ENCODE results near the gene CCDC92.

The CCDC92 gene, protein sequence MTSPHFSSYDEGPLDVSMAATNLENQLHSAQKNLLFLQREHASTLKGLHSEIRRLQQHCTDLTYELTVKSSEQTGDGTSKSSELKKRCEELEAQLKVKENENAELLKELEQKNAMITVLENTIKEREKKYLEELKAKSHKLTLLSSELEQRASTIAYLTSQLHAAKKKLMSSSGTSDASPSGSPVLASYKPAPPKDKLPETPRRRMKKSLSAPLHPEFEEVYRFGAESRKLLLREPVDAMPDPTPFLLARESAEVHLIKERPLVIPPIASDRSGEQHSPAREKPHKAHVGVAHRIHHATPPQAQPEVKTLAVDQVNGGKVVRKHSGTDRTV
- total RNA-seq = 18.1 to 25.4 (median 20.0) reads per million in 4 donors

DNA sequence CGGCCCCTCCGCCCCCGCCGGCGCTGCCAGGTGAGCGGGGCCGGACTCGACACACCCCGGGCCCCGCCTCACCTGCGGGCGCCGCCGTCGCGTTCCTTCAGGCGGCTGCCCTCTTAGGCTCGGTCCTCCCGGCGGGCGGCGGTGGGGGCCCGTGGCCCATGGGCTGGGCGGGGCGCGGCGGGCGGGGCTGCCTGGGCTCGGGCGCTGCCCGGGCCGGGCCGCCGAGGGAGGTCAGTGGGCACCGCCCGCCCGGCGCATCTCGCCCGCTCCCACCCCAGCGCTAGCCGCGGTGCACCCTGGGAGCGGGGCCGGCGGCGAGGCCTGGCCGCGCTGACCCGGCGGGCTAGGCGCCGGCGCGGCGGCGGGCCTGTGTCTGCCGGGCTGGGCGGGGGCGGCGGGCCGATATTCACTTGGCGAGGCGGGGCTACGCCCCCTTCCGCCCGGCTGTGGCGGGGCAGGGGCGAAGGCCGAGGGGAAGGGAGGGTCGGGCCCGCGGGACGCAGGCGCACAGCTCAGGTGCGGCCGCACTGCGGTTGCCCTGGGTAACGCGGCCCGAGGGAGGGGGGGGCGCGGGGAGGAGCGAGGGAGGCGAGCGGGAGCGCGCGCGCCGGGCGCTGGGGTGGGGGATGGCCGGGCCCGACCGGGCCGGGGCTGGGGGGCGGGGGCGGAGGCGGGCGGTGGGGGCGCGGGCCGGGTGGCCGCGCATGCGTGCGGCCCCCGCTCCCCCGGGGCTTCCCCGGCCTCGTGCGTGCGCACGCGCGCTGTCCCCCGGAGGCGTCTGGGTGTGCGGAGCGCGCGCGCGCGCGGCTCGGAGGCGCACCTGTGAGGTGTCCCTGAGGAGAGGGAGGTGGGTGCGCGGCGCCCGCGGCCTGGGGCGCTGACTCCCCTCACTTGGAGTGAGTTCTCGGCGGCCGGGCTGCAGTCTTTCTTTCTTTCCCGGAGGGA, at the start of gene CCDC92, which contains the start of gene ZNF664:
CCDC92 (minus strand) TSS at position 375 of the 945 bp plus-strand sequence. CDS start 28,526 bp downstream, outside the sequence.
ZNF664 (plus strand) TSS at position 759 of the 945 bp plus-strand sequence. CDS start 38,930 bp downstream, outside the sequence.
- peak; percentile 89 to 96 (median 92) for DNase-seq

DNA sequence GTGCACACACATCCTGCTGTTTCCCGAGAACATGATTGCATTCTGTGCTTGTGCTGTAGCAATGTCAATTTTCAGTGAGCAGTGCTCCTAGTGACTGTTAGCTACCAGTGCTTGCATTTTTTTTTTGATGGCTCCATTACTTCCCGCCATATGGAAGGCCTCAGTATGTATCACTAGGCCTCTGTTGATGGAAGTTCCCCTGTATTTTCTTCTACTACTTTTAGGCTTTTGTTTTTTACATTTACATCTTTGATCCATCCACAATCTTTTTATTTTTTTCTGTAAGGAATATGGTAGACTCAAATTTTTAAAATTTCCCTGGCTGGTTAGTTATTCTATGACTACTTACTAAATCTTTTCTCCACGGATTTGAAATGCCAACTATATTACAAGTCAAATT, 49.5 kb upstream of the CCDC92 start:
- no peak for DNase-seq

DNA sequence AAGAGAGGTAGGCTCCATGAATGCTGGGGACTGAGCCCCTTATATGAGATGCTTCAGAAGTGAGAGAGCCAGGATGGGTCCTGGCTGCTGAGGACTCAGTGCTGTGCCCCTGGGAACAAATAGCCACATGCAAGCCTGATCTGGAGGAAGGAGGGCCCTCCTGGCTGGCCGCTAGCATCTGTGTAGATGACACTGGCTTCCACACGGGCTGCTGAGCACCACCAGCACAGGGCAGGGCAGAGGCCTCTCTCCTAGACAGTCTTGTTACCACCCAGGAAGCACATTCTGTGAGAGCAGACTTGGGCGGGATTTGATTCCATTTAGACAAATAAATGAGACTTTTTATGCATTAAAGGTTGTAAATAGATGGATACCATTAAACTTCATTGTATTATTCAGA, 48.4 kb upstream of the CCDC92 start:
- no peak for DNase-seq

DNA sequence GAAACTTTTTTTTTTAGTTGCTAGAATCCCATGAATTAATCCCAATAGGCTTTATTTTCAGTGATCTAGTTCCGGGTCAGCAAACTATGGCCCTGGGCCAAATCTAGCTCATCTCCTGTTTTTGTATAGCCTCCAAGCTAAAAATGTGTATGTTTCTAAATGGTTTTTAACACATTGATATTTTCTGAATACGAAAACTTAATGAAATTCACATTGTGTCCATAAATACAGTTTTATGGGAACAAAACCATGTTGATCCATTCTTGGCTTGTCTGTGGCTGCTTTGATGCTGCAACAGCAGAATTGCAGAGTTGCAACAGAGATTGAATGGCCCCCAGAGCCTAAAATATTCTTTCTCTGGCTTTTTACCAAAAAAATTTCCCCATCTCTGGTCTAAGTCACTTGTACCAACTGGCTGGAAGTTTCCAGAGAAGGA, 47.9 kb upstream of the CCDC92 start:
- DNase-seq = no peak

DNA sequence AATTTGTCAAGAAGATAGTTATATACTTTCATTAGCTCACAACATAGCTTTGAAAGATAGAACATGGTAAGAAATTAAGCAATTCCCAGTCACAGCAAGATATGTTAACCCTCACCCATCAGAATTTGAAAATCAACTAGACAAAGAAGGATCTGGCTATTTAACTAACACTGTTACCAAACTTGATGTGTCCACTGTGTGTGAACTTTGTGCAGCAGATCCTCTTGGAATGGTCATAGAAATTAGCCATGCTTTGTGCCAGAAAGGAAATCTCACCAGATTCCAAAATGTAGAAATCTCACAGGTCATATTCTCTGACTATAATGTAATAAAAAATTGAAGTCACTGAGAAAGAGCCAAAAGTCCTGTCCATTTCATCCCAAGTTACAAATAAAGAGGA, 46.5 kb upstream of the CCDC92 start:
- DNase-seq = no peak

DNA sequence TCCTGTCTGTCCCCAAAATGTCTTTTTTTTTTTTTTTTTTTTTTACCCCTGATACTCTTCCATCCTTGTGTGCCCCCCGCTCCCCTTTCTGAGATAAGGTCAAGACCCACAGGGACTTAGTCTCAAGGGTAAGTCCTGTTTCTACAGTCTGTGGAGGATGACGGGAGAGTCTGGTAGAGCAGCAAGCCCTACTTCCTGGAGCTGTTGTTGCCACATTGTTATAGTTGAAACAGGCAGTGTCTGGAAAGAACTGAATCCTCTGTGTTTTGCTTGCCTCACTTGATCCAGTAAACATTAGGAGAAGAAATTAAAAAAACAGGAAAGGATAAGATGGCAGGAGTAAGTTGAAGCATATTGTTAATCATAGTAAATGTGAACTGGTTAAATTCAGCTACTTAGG, 45.9 kb upstream of the CCDC92 start:
- DNase-seq = no peak

DNA sequence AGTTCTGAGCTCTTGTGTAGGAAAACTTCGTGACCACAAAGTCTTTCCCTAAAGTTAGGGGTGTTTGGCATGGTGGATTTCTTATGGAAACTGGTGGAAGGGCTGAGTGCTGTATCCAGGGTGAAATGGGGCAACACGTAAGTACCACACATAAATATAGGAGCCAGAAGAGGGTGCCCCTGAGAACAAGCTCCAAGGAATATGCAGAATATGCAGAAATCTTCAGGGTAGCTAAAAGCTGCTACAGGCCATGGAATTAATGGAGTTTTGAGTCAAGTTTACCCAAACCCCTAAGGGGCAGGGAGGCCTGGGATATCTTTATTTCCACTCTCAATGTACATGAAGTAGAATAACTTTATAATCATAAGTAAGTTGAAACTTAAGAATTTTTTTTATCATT, 44.4 kb upstream of the CCDC92 start:
- no peak for DNase-seq

DNA sequence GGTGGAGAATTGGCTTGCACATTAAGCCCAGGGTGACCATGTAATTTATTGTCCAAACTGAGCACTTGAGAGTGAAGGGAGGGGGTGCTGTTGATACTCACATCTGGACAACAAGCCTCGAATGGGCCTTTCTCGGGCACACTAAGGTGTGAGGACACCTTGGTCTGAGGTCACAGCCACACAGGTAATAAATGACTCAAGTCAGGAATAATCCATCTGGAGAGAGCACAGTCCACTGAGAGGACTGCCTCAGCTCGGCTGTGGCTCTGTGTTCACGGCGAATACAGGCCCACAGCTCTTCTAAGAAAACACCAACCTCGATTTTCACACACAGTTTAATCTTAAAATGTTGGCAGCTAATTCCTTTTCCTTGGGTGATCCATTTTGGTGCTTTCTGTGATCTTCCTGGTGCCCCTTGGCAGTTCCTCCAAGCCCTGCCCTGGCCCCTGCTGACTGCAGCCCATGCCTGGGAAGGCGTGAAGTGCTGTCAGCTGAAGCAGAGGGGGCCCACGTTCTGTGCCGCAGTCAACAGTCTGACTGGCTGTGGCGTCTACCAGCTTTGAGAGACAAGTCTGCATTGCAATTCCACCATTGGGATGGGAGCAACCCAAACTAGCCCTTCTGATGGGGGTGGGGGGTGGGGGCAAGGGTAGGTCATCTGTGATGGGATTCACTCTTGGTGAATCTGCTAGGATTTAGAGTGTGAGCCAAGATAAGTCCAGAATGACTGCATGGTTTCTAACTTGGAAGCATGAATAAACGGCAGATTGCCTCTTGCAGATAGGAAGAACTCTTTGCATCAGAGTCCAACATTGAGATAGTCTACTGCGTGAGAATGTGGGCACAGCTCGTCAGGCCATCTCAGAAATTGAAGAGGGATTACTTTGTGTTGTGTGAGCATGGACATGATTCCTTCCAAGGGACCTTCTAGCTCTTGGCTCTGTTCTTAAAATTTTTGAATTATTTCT, 43.1 kb upstream of the CCDC92 start:
- DNase-seq = no peak

DNA sequence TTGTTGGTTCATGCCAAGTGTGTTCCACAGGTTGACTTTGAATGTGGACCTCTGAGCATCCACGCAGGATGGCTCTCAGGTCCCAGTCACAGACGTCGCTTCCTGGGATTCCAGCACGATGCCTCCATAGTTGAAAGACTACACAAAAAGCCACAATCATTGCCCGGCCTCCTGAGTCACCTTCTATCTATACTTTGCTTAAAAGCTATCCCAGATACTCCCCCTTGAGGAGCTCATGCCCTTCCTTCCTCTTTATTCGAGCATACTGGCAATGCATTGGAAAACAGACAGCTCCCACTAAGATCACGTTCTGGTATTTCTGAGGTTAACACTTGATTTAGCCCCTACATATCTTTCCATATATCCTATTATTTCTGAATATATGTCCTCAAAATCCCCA, 40.4 kb upstream of the CCDC92 start:
- DNase-seq = no peak

DNA sequence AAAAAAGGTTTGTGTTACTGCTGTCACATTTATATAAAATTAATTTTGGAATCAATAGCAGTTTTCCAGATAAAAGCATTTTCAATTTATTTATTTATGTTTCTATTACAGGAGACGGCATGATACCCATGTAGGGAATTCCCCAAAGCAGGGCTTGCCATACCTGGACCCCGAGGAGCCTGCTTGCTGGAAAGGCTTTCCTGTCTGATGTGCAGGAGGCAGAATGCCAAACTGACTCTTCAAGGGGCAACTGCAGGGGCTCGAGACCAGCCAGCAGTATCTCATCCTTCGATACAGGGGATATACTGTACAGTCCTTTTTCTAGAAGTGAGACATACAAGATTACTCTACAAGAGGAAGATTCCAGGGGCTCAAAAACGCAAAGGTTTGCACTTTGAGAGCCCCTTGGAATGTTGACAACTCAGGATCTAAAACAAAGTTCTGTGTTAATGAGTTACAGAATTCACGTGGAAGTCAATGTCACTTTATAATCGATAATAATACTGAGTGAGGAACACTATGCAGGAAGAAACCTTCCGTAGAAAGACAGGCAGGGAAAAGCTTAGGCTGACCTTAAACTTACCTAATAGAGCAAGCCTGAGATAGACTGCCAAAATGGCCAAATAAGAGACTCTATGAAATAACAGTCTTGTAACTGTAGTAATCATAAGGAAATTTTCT, 38.9 kb upstream of the CCDC92 start:
- no peak for DNase-seq

DNA sequence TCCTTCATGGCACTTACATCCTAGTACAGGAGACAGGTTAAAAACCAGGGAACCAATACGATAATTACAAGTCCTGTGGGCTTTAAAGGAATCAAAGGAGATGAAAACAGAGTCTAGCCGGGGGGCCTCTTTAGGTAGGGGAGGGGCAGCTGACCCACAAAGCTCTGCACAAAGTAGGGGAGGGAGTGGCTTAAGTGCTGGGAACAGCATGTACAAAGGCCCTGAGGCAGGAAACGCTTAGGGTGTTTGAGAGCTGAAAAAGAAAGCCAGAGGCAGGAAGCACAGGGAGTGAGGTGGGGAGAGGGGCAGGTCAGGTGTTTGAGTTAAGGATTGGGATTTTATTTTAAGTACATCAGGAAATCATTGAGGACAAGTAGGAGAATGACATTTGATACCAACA, 38.1 kb upstream of the CCDC92 start:
- DNase-seq = no peak

DNA sequence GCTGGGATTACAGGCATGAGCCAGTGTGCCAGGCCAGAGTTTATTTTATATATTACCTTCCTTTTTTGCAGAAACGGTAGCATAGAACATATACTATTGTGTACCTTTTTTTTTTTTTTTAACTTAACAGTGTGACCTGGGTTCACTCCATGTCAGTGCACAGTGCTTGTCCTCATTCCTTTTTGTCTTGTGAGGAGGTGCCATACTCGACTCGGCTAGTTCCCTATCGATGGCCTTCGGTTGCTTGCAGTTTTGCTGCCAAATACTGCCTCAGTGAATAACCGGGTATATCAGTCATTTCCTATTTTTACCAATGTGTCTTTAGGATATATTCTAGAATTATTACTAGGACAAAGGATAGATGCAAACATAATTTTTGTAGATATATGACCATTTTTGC, 37.1 kb upstream of the CCDC92 start:
- no peak for DNase-seq

DNA sequence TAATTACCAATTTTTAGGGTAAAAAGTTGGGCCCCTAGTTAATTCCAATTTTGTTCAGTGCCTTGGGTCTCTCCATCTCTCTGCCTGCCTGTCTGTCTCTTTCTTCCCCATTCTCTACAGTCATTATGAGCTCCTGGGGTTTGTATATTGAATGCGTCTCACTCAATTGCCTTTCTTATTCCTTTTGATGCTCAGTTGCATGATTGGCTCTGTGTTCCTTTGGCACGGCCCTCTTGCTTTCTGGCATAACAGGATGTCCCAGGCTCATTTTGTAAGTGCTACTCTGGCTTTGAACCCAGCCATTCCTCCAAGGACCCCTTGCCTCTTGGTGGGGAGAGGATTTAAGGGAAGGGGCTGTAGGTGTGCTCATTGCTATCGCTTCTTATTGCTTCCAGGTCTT, 36.0 kb upstream of the CCDC92 start:
- DNase-seq = no peak

DNA sequence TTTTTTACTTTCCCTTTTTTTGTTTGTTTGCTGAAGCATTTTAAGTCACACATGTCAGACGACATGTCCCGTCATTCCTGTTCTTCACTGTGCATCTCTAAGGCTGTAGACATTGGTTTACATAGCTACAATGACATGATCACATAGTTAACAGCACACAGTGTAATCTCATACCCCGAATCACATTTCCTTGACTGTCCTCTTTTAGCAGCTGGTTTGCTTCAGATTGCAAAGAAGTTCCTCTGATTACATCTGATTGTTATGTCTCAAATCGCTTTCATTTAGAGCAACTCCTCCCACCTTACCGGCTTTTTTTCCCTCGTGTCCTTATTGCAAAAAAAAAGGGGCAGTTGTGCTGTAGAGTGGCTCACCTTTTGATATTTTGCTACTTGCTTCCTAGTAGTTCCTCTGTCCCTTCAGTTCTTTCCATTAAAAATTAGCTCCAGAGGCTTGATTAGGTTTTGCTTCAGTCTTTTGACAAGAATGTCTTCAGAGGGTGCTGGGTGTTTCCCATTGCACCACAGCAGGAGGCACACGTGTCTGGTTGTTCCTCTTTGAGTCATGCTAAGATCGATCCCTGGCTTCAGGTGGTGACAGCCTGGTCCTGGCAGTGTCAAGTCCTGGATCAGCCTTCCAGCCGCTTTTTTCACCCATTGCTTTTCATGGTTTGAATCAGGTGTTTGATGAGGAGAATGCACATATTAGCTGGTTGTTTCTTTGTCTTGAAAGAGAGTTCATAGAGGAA, 35.4 kb upstream of the CCDC92 start:
- DNase-seq = peak in 1 of 5 donors; percentile 3

DNA sequence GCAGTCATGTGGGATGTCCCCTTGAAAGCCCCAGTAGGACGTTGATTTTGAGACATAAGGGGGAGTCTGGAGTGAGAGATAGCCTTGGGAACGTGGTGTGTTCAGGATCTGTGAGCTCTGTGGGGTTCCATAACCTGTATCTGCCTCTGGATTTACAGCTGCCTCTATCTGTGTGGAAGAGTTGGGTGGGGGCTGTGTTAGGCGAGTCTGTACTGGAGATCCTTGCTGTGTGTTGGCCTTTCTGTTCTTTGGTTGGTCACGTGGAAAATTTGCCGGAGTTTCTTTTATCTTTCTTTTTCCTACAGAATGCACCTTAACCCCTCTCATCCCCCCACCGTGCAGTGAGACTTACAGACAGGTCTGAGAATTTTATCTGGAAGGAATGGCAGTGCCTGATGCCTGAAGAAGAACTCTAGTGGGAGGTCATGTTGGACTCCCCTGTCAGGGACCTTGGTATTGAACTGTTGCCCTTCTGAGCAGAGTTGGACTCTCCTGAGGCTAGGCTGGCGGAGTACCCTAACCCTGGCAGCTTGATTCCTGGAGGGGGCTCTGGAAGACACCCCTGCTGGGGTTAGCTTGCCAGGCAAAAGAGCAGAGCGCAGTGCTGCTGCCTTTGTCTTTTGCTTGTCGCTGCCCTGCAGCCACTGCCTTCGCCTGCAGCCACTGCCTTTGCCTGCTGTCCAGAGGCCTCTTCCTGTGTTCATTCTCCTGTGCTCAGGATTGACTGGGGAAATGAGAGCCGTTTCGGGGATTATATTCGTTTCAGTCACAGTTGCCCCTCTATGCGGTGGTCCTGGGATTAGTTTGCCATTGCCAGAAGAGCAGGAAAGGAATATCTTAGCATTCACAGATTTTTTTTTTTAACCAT, 34.4 kb upstream of the CCDC92 start:
- no peak for DNase-seq

DNA sequence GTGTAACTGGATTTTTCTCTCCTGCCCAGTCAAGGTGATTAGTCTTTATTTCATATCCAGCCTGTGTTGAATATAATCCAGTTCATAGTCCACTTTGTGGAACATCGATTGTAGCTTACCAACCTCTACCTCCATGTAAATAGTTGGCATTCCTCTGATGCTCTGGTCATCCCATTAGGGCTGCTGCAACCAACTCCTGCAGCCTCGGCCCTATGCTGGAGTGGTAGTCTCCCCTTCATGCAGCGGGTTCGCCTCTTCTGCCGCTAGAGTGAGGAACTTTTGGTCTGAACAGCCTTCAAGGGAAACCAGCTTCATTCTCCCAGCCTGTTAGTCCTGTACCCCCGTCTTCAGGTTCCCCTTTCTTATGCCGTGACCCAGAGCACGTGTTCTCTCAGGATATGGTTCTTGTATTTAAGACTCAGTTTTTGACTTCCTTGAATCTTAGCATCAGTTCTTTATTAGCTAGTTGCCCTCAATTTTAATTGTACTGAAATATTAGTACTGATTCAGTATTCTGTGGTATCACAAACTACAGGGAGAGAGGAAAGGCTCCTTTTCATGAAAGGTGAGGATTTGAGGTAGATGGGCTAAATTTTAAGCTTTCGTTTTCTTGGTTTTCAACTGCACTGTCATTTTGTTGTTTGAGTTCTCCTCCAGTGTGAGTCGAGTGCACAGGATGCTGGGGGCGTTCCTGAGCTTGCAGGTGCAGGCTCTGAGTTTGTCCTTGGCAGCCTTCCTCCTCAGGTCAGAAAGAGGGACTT, 33.6 kb upstream of the CCDC92 start:
- DNase-seq = peak in 1 of 5 donors; percentile 32

DNA sequence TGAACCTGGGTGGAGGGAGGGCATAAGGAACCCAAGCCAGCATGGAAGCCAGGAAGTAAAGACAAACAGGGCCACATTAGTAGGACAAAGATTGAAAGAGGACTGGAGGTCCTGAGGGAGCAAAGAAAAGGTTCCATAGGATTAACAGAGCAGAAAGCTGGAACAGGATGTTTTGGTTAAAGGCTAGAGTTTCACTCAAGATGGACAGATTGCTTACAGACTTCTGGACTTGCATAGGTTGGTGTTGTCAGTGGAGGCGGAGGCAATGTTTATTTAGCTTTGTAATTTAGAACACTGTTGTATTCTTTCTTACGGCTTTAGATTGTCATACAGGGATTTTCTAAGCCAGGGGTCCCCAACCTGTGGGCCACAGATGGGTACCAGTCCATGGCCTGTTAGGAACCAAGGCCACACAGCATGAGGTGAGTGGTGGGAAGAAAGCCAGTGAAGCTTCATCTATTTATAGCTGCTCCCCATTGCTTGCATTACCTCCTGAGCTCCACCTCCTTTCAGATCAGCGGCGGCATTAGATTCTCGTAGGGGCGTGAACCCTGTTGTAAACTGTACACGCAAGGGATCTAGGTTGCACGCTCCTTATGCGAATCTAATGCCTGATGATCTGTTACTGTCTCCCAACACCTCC, 31.7 kb upstream of the CCDC92 start:
- DNase-seq = no peak

DNA sequence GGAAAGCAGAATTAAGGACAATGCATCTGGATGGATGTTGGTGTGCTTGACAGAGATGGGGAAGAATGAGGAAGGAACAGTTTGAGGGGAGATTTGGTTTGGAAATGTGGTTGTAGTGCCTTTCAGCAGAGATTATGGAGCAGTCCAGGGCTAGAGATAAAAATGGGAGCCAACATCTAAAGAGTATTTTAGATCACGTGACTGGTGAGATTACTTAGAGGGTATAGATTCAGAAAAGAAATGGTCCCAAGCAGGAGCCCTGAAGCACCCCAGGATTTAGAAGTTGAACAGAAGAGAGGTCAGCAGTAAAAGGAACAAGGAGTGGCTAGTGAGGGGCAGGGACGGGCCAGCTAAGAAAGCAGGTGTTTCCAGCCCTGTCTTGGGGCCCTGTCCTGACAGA, 30.0 kb upstream of the CCDC92 start:
- DNase-seq = no peak
